IPS DF 6.9 (cell line): ENCODE results near the gene PLXNA2.

Source experiments
- DNase-seq: peaks from one replicate; pipeline ENCODE4 v3.0.0-alpha.2; 2013; ENCODE audit warnings: low read depth, low spot score
- H3K27ac ChIP-seq: one replicate; pipeline ENCODE4 v1.5.1; 2013; ENCODE audit warnings: low read length, control low read depth
- H3K27me3 ChIP-seq: 2 replicates; pipeline ENCODE4 v1.6.1; 2013; ENCODE audit warnings: mild to moderate bottlenecking, low read length; ENCODE audit not compliant: control insufficient read depth, insufficient read depth
- H3K36me3 ChIP-seq: 2 replicates; pipeline ENCODE4 v1.6.1; 2013; ENCODE audit warnings: low read length; ENCODE audit not compliant: control insufficient read depth, insufficient read depth
- H3K4me1 ChIP-seq: 2 replicates; pipeline ENCODE4 v1.6.1; 2013; ENCODE audit warnings: low read length; ENCODE audit not compliant: control insufficient read depth, insufficient read depth
- H3K4me3 ChIP-seq: 2 replicates; pipeline ENCODE4 v1.5.1; 2013; ENCODE audit warnings: mild to moderate bottlenecking, low read length
- H3K9me3 ChIP-seq: 2 replicates; pipeline ENCODE4 v1.6.1; 2013; ENCODE audit warnings: low read length, inconsistent platforms; ENCODE audit not compliant: control insufficient read depth, insufficient read depth
- WGBS: extraction: QIAGEN DNeasy Blood & Tissue Kit; methylation state at CpG from one replicate; pipeline ENCODE4 v1.1.7; 2013; ENCODE audit warnings: mixed read lengths, missing lambda C conversion rate; ENCODE audit not compliant: insufficient read length, insufficient coverage; 5-methylcytosine and 5-hydroxymethylcytosine counted together

The PLXNA2 gene

DNA sequence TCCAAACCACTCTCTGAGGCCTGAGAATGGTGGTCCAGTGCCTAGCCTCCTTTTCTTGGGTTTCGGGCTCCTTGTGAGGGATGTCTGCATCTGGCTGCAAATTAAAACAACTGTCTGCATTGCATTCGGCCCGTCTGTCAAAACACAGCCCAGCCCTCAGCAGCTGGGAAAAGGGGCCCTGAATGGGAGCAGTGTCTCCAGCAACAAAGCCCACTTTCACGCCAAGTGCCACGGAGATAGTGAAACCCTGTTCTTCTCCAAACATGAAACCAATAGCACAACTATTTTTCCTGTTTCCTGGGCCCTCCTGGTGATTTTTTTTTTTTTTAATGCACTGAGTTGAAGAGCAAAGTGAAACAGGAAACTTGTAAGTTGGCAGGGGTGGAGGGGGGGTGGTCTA is 138.4 kb downstream of the PLXNA2 start:
- no CpG with 5 or more reads among the region's 5 CpGs for WGBS
- peaks cover 6% of the 10 kb centered on the region for H3K4me1 ChIP-seq
- no peaks in the 10 kb centered on the region for H3K36me3 ChIP-seq
- DNase-seq = no peak
- H3K4me3 ChIP-seq = no peak overlapping the region
- no peak overlapping the region for H3K27ac ChIP-seq
- H3K9me3 ChIP-seq = no peaks in the 10 kb centered on the region
- H3K27me3 ChIP-seq = no peaks in the 10 kb centered on the region

DNA sequence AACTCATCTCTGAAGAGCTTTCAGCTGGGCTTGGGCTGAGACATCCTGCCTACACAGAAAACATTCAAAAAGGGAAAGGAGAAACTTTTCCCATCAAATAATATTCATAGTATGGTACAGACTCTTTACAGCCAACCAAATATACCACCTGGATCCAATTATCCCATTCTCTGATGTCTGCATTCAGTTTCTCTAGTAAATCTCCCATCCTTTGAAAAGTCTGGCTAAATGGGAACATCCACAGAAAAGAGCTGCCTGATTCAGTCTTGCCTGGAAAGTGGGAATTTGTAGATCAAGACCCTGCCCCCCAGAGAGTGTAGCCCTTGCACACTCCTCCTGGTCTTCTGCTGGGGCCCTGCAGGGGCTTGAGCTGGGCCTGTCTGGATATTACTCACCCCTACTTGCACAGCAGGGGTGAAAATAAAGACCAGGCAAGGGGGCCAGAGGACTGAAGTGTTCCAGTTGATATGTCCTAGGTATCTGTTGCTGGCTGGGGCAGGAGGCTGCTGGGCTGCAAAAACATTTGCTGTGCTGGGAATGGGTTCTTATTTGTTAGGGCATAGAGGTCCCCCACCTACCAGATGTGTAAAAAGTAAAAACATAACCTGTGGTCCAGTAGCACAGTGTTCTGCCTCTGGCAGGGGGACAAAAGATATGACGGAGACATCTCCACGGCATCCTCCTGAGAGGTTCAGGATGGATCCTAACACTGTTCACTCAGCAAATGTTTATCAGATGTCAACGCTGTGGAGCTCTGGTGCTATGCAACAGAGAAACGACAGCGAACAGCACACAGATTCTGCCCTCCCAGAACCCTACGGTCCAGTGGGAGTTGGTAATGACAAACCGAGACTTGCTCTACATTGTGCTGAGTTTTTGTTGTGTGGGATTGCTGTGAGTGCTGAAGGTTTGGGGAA is 140.3 kb downstream of the PLXNA2 start:
- Histone ChIP-seq H3K27ac (no peak overlapping the region), H3K4me3 (no peak overlapping the region), H3K36me3 (no peaks in the 10 kb centered on the region), H3K9me3 (no peaks in the 10 kb centered on the region), H3K27me3 (no peaks in the 10 kb centered on the region), H3K4me1 (peaks cover 3% of the 10 kb centered on the region; the same call in 1 of the 2 replicates)
- no peak for DNase-seq
- no CpG with 5 or more reads among the region's 7 CpGs for WGBS

DNA sequence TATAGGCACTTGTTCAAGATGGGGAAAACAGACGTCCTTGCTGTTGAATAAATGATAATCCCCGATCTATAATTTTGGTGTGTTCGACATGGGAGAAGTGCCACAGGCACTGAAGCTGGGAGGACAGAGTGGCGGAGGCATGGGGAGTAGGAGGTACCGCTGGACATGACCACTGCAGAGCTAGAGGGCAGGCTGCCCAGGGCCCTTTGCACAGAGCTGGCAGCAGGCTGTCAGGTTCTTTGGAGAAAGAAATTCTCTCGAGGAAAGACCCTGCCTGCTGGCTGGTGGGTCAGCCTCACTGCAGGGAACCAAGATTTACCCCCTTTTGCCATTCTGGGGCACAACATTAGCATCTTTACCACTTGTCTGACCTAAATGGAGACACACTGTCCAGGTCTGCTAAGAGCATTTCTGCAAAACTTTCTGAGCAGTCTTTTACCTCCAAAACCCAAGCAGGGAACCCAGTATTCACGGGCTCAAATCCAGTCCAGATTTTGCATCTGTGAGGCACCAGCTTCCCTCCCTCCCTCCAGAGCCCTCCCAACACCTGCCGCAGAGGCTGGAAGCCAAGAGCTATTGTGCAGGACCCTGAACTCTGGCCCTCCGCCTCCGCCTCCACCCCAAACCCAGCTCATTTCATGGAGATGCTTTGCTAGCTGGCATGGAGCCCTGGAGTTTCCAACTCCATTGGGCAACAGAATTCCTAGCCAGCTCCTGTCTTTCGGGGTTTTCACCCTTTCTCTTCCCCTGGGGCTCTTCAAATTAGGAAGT is 142.3 kb downstream of the PLXNA2 start:
- Histone ChIP-seq H3K27me3 (no peaks in the 10 kb centered on the region), H3K4me1 (peaks cover 3% of the 10 kb centered on the region; the same call in 1 of the 2 replicates), H3K36me3 (no peaks in the 10 kb centered on the region), H3K4me3 (no peak overlapping the region), H3K9me3 (no peaks in the 10 kb centered on the region), H3K27ac (no peak overlapping the region)
- no CpG with 5 or more reads among the region's 11 CpGs for WGBS
- no peak for DNase-seq

DNA sequence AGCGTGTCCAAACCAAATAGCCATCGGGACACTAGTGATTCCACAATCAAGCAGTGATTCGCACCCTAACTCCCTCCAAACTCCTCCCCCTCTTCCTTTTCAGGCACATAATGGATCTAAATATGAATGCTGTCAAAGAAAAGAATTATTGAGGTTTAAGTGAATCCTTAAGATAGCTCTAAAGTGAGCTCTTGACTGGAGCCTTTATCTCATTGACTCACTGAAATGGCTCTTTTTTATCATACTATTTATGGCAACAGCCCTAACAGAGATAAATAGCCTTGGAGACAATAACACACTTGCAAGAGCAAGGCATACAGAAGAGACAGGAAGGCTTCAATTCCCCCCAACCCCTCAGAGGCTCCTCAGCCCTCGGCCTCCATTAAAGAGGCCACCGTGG is 143.3 kb downstream of the PLXNA2 start:
- no peak overlapping the region for H3K4me3 ChIP-seq
- no CpG with 5 or more reads among the region's 5 CpGs for WGBS
- no peak overlapping the region for H3K27ac ChIP-seq
- H3K27me3 ChIP-seq = no peaks in the 10 kb centered on the region
- no peaks in the 10 kb centered on the region for H3K9me3 ChIP-seq
- no peaks in the 10 kb centered on the region for H3K36me3 ChIP-seq
- H3K4me1 ChIP-seq = peaks cover 3% of the 10 kb centered on the region; the same call in 1 of the 2 replicates
- no peak for DNase-seq

DNA sequence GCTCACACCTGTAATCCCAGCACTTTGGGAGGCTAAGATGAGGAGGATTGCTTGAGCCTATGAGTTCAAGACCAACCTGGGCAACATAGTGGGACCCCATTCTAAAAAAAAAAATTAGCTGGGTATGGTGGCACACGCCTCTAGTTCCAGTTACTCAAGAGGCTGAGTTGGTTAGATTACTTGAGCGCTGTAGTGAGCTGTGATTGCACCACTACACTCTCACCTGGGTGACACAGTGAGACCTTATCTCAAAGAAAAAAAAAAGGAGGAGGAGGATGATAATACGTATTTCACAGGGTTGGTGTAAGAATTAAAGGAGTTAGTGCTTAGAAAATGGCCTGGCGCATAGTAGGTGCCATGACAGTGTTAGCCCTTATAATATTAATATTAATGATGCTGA is 144.1 kb downstream of the PLXNA2 start:
- Histone ChIP-seq H3K4me3 (no peak overlapping the region), H3K27me3 (no peaks in the 10 kb centered on the region), H3K9me3 (no peaks in the 10 kb centered on the region), H3K36me3 (no peaks in the 10 kb centered on the region), H3K4me1 (peaks cover 3% of the 10 kb centered on the region; the same call in 1 of the 2 replicates), H3K27ac (no peak overlapping the region)
- no peak for DNase-seq
- WGBS = no CpG with 5 or more reads among the region's 4 CpGs

DNA sequence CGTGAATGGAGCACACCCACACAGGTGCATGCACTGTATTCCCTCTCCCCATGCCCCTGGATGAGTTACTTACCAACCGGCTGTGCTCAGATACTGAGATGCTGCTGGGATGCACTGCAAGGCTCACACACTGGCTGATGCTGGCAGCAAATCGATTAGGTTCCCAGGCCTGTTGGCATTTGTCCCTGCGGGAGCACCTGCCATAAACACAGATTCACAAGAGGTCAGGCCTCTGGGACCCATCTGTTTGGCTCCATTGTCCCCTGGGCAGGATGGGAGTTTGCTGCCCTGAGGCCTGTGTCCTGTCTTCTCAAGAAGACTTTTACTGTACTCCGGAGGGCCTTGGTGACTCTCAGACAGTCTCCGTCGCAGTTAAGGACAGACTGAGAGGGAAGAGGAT is 145.4 kb downstream of the PLXNA2 start:
- WGBS = no CpG with 5 or more reads among the region's 7 CpGs
- no peak for DNase-seq

DNA sequence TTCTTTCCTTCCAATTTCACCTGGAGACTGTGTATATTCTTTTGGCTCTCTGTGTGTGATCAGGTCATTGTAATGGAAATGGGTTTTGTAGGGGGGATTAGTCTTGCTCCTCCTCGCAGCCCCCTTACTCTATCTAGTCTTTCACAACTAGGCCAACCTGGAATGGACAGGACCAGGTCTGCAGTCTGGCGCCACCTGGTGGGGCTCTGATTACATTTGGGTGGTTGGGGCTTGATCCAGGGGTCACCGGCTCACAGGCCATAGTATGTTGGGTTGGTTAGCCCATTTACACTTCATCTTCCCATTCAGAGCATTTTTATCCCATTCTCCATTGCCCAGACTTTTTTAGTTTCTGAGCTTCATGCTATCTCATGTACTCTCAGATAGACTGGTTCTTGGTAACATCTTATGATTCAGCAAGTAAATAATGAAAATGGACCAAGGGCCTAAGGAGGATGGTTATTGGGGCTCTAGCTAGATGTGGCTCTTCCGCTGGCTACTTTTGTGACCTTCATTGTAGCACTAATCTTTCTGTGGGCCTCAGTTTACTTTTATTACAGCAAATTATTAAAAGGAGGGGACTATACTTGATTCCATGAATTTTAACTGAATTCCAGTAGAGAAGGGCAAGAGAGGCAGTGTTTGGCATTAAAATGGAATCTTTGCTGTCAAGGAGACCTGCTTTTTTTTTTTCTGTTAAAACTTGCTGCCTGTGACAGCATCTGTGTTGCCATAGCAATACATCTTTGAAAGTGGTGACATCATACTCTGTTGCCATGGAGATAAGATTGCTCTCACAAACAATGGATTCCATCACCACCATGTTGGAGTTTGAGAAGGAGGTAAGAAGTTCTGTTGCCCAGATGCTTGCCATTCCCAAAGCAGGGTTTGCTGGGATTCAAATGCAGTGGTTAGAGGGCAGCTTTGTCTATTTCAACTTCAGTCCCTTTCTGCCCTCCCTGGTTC is 150.1 kb downstream of the PLXNA2 start:
- H3K4me1 ChIP-seq = no peaks in the 10 kb centered on the region
- H3K4me3 ChIP-seq = no peak overlapping the region
- WGBS = no CpG with 5 or more reads among the region's 4 CpGs
- no peaks in the 10 kb centered on the region for H3K9me3 ChIP-seq
- no peaks in the 10 kb centered on the region for H3K36me3 ChIP-seq
- DNase-seq = peak; percentile 68
- H3K27ac ChIP-seq = no peak overlapping the region
- no peaks in the 10 kb centered on the region for H3K27me3 ChIP-seq

More for the DNA sequence above, 145.4 kb downstream of the PLXNA2 start:
- H3K4me3 ChIP-seq = no peak overlapping the region
- H3K4me1 ChIP-seq = peaks cover 3% of the 10 kb centered on the region; the same call in 1 of the 2 replicates
- no peaks in the 10 kb centered on the region for H3K27me3 ChIP-seq
- no peaks in the 10 kb centered on the region for H3K9me3 ChIP-seq
- H3K27ac ChIP-seq = no peak overlapping the region
- no peaks in the 10 kb centered on the region for H3K36me3 ChIP-seq

DNA sequence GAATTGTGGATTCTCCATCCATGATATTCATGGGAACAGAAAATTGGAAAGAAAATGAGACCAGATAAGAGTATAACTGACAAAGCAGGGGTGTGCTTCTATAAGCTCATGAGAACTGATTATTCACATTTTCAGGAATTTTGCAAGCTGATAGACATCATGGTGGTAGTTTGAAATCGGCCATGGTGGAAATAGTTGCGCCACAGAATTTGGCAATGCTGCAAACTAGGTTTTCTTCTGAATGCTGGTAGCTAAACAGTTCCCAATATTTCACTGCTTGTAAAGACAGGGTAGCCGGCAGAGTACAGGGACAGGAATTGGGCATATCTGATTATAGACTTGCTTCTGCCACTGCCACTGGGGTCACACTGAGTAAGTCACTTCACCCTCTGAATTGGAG is 151.1 kb downstream of the PLXNA2 start:
- Histone ChIP-seq H3K27ac (no peak overlapping the region), H3K4me3 (no peak overlapping the region), H3K4me1 (no peaks in the 10 kb centered on the region), H3K27me3 (no peaks in the 10 kb centered on the region), H3K9me3 (no peaks in the 10 kb centered on the region), H3K36me3 (no peaks in the 10 kb centered on the region)
- no peak for DNase-seq
- no CpG with 5 or more reads among the region's 3 CpGs for WGBS

DNA sequence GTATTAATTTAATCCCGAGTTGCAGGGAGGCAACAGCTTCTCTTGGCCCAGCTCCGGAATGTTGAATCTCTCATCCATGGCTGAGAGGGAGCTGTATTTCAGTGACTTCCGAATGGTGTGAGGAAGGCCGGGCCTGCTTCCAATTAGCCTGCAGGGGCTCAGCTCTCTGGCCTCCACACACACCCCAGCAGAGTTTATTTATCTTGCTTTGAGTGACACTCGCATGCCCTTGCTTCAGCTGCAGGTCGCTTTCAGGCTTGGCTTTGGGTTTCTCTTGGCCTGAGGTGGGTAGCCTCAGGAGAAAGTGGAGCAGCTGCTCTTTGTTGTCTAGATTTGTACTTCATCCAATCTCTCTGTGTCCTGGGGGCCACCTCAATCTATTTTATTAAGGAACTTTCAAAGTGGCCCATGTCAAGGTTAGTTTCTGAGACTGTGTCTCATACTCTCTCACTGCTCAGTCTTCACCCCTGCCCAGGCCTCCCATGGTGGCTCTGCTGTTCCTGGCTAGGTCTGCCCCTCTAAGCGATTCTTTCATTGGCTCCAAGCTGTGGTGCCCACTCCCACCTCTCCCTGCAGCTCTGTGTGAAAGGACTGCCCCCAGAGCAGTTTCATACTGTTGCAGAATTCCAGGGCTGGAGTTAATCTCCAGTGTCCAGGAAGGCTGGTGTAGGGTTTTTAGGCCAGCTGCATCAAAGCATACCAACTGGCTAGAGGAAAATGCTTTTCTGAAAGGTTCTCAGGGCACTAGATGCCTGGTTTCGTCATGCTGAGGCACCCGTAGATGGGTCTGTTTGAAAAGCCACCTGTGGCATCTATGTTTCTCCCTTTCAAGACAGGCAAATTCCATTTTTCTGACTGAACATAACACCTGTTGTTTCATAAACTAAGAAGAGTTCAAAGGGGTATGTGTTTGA is 153.5 kb downstream of the PLXNA2 start:
- Histone ChIP-seq H3K9me3 (no peaks in the 10 kb centered on the region), H3K27ac (no peak overlapping the region), H3K4me1 (no peaks in the 10 kb centered on the region), H3K4me3 (no peak overlapping the region), H3K36me3 (no peaks in the 10 kb centered on the region), H3K27me3 (no peaks in the 10 kb centered on the region)
- DNase-seq = no peak
- no CpG with 5 or more reads among the region's 9 CpGs for WGBS
